ENCODE data around the gene MAP1A.

MAP1A gene

GRCh38 chr15:43517354-43518196 lies at the start of gene MAP1A:
TSS of gene MAP1A (plus strand) at chr15:43517608. CDS start at chr15:43521474, 3,866 bp downstream.
- DNase-seq, result no peak

- DNase-seq, result no peak
Observed at GRCh38 chr15:43469867-43470266, 47.5 kb upstream of the MAP1A start.

- DNase-seq, result no peak
Observed at GRCh38 chr15:43471975-43472374, 45.4 kb upstream of the MAP1A start.

- DNase-seq, result no peak
Observed at GRCh38 chr15:43473885-43474284, 43.5 kb upstream of the MAP1A start.

GRCh38 chr15:43483297-43484128 lies 33.9 kb upstream of the MAP1A start:
- DNase-seq, result no peak

GRCh38 chr15:43484455-43484854 lies 33.0 kb upstream of the MAP1A start:
- no peak for DNase-seq

- DNase-seq, result no peak
Observed at GRCh38 chr15:43487271-43487895, 30.0 kb upstream of the MAP1A start.

- DNase-seq, result no peak
Observed at GRCh38 chr15:43488790-43489189, 28.6 kb upstream of the MAP1A start.

GRCh38 chr15:43489191-43489590 lies 28.2 kb upstream of the MAP1A start:
- no peak for DNase-seq

- no peak for DNase-seq
Observed at GRCh38 chr15:43492266-43492665, 25.1 kb upstream of the MAP1A start.

- DNase-seq, result peak; percentile 36
Observed at GRCh38 chr15:43492673-43493601, 24.5 kb upstream of the MAP1A start, which contains the start of gene TP53BP1. TSS of gene TP53BP1 (minus strand) at chr15:43493156. CDS start at chr15:43493043, 113 bp downstream.

- DNase-seq, result no peak
Observed at GRCh38 chr15:43493703-43494472, 23.5 kb upstream of the MAP1A start.

GRCh38 chr15:43498990-43499389 lies 18.4 kb upstream of the MAP1A start:
- no peak for DNase-seq

GRCh38 chr15:43499635-43500034 lies 17.8 kb upstream of the MAP1A start:
- DNase-seq, result no peak

- DNase-seq, result no peak
Observed at GRCh38 chr15:43505738-43506137, 11.7 kb upstream of the MAP1A start.

GRCh38 chr15:43508421-43508820 lies 9.0 kb upstream of the MAP1A start:
- DNase-seq, result no peak

GRCh38 chr15:43508991-43509659 lies 8.3 kb upstream of the MAP1A start:
- no peak for DNase-seq

- DNase-seq, result no peak
Observed at GRCh38 chr15:43509660-43510199, 7.7 kb upstream of the MAP1A start.

GRCh38 chr15:43510200-43511011 lies 7.0 kb upstream of the MAP1A start:
- DNase-seq, result no peak
